ENCODE data around the gene PPP3CB.

DNA sequence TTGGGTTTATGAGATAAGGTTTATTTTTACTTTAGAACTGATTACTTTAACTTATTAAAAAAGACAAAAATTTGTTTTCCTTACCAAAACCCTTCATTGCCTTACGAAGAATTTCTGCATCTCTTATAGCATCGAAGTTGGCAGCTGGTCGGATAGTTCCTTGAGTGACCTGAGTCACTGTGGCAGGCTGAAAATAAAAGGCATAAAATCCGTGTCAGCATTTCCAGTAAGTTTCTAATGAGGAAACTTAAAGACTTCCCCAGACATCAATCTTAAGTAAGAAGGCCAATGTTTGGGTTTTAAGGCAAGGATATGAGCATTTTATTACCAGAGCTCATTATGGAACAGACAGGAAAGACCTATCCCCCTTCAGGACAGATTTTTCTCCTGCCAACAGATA is 107.6 kb downstream of the PPP3CB start:
- TF ChIP-seq, protein P1, sequence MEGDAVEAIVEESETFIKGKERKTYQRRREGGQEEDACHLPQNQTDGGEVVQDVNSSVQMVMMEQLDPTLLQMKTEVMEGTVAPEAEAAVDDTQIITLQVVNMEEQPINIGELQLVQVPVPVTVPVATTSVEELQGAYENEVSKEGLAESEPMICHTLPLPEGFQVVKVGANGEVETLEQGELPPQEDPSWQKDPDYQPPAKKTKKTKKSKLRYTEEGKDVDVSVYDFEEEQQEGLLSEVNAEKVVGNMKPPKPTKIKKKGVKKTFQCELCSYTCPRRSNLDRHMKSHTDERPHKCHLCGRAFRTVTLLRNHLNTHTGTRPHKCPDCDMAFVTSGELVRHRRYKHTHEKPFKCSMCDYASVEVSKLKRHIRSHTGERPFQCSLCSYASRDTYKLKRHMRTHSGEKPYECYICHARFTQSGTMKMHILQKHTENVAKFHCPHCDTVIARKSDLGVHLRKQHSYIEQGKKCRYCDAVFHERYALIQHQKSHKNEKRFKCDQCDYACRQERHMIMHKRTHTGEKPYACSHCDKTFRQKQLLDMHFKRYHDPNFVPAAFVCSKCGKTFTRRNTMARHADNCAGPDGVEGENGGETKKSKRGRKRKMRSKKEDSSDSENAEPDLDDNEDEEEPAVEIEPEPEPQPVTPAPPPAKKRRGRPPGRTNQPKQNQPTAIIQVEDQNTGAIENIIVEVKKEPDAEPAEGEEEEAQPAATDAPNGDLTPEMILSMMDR (IDR thresholded peaks at IDR 0.05), result no peak
- no peak for TF ChIP-seq POLR2A (IDR thresholded peaks at IDR 0.05)
